Measurements from ENCODE around the gene ACAA2. TPM values are rescaled to one million over a fixed set of nuclear protein-coding genes. Genes with fewer than 3 reads are reported as not detected.

The ACAA2 gene
- polyA plus RNA-seq, 1 donor (not counting 4 experiments of a cell fraction or from before 2014, with no cell fraction given) = 2.3 TPM

DNA sequence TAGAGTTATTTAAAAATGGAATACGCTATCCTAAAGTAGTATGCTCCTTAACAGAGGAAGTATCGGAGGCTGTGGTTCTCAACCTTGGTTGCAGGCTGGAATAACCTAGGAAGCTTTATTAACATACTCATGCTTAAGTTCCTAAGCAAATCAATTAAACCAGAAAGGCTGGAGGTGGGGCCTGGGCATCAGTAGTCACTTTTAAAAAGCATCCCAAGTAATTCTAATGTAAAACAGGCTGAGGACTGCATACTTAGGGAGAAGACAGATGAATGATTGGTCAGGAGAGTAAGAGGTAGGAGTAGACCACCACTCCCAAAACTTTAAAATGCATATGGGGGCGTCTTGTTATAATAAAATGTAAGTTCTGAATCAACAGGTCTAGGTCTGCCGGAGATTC is 15.3 kb downstream of the ACAA2 start:
- no peaks in the 10 kb centered on the region for H4K20me1 ChIP-seq (ENCODE audit: control insufficient read depth, extremely low read depth, insufficient read depth, low read length)
- H3K9me1 ChIP-seq (ENCODE audit: control insufficient read depth, extremely low read depth, insufficient read depth, low read length) = no peaks in the 10 kb centered on the region
- H3K27ac ChIP-seq (ENCODE audit: control insufficient read depth, insufficient read depth, low read length) = no peak overlapping the region
- dilution Hi-C loops (cut with MboI; ENCODE audit: extremely low pct_ligation_motif_present, low sequenced_read_pairs) = no loop called here
- H3K9ac ChIP-seq (ENCODE audit: control insufficient read depth, extremely low read depth, insufficient read depth, low read length) = no peak overlapping the region
- DNase-seq (ENCODE audit: low read depth, low spot score) = no peak
- H3K4me3 ChIP-seq (ENCODE audit: control insufficient read depth in 2 of 3, extremely low read depth in 1 of 3, insufficient read depth in 2 of 3, low read depth in 1 of 3, low read length in 3 of 3) = no peak overlapping the region
- H3K4me2 ChIP-seq (ENCODE audit: control insufficient read depth, extremely low read depth, insufficient read depth, low read depth, low read length) = no peak overlapping the region
- H3K9me3 ChIP-seq (ENCODE audit: control insufficient read depth, low read depth, low read length) = no peaks in the 10 kb centered on the region
- no peaks in the 10 kb centered on the region for H3K27me3 ChIP-seq (ENCODE audit: control insufficient read depth, extremely low read depth, insufficient read depth, low read length)
- H3K36me3 ChIP-seq (ENCODE audit: control insufficient read depth in 2 of 2, extremely low read depth in 1 of 2, insufficient read depth in 2 of 2, low read length in 2 of 2) = no peaks in the 10 kb centered on the region
- no peaks in the 10 kb centered on the region for H3K79me2 ChIP-seq (ENCODE audit: control insufficient read depth, insufficient read depth, low read length)
- TF ChIP-seq EZH2 (IDR thresholded peaks at IDR 0.05; ENCODE audit: low read length) = no peak
- TF ChIP-seq, protein P1, sequence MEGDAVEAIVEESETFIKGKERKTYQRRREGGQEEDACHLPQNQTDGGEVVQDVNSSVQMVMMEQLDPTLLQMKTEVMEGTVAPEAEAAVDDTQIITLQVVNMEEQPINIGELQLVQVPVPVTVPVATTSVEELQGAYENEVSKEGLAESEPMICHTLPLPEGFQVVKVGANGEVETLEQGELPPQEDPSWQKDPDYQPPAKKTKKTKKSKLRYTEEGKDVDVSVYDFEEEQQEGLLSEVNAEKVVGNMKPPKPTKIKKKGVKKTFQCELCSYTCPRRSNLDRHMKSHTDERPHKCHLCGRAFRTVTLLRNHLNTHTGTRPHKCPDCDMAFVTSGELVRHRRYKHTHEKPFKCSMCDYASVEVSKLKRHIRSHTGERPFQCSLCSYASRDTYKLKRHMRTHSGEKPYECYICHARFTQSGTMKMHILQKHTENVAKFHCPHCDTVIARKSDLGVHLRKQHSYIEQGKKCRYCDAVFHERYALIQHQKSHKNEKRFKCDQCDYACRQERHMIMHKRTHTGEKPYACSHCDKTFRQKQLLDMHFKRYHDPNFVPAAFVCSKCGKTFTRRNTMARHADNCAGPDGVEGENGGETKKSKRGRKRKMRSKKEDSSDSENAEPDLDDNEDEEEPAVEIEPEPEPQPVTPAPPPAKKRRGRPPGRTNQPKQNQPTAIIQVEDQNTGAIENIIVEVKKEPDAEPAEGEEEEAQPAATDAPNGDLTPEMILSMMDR (optimal IDR thresholded peaks at IDR 0.05 in 1 of 3, IDR thresholded peaks at IDR 0.05 in 1 of 3, conservative IDR thresholded peaks at IDR 0.05 in 1 of 3; ENCODE audit: extremely low read depth in 1 of 3, insufficient read depth in 2 of 3, low read length in 3 of 3) = no peak
- no peak for FAIRE-seq
- no peak overlapping the region for H2AFZ ChIP-seq (ENCODE audit: control insufficient read depth, low read length)
- no peaks in the 10 kb centered on the region for H3K4me1 ChIP-seq (ENCODE audit: control insufficient read depth, extremely low read depth, insufficient read depth, low read length)

DNA sequence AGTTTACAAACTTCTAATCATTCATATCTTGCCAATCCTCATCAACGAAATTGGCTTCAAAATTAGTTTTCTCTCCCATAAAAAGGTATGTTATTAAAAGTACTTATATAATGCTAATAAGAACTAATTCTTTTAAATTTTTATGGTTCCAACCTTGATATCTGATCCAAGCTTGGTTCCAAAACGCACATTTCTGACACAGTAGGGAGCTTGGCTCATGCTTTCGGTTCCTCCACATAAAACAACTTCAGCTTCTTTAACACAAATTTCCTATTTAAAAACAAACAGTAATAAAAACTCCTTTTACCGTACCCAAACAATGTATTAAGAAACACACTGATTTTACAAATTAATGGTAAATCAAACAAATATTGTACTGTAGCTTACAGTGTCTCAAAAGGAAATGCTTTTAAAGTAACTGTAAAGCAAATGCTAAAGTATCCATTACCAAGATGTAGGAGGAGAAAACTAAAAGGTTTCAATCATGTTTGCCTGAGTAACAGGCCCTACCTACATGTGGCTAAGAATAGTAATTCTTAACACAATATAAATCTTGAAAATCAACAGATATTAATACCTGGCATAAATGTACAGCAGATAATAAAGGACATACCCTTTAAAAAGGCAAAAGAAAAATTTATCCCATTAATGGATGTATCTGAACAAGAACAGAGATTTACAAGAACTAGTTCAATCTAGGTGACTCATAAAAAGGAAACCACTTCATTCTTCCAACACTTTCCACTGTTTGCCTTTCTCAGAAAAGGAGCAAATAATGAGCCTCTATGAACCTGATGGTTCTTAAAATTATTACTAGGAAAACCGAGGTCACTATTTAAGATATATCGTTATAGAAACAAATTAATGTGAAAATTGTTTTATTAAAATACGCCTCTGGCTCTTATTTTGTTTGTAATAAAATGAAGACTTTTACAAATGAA is 17.5 kb downstream of the ACAA2 start:
- Histone ChIP-seq H3K4me1 (ENCODE audit: control insufficient read depth, extremely low read depth, insufficient read depth, low read length) (no peaks in the 10 kb centered on the region), H4K20me1 (ENCODE audit: control insufficient read depth, extremely low read depth, insufficient read depth, low read length) (no peaks in the 10 kb centered on the region), H3K79me2 (ENCODE audit: control insufficient read depth, insufficient read depth, low read length) (no peaks in the 10 kb centered on the region), H3K27ac (ENCODE audit: control insufficient read depth, insufficient read depth, low read length) (no peak overlapping the region), H3K4me3 (ENCODE audit: control insufficient read depth in 2 of 3, extremely low read depth in 1 of 3, insufficient read depth in 2 of 3, low read depth in 1 of 3, low read length in 3 of 3) (no peak overlapping the region), H3K9ac (ENCODE audit: control insufficient read depth, extremely low read depth, insufficient read depth, low read length) (no peak overlapping the region), H3K36me3 (ENCODE audit: control insufficient read depth in 2 of 2, extremely low read depth in 1 of 2, insufficient read depth in 2 of 2, low read length in 2 of 2) (no peaks in the 10 kb centered on the region), H3K4me2 (ENCODE audit: control insufficient read depth, extremely low read depth, insufficient read depth, low read depth, low read length) (no peak overlapping the region), H2AFZ (ENCODE audit: control insufficient read depth, low read length) (no peak overlapping the region), H3K9me3 (ENCODE audit: control insufficient read depth, low read depth, low read length) (no peaks in the 10 kb centered on the region), H3K9me1 (ENCODE audit: control insufficient read depth, extremely low read depth, insufficient read depth, low read length) (no peaks in the 10 kb centered on the region), H3K27me3 (ENCODE audit: control insufficient read depth, extremely low read depth, insufficient read depth, low read length) (no peaks in the 10 kb centered on the region)
- FAIRE-seq (no peak), DNase-seq (ENCODE audit: low read depth, low spot score) (no peak)
- dilution Hi-C loops (cut with MboI; ENCODE audit: extremely low pct_ligation_motif_present, low sequenced_read_pairs) = no loop called here
- TF ChIP-seq, protein P1 (optimal IDR thresholded peaks at IDR 0.05 in 1 of 3, IDR thresholded peaks at IDR 0.05 in 1 of 3, conservative IDR thresholded peaks at IDR 0.05 in 1 of 3; ENCODE audit: extremely low read depth in 1 of 3, insufficient read depth in 2 of 3, low read length in 3 of 3) = no peak
- TF ChIP-seq EZH2 (IDR thresholded peaks at IDR 0.05; ENCODE audit: low read length) = no peak

Data from keratinocyte (primary cell).